HEK293 (cell line): ENCODE results near the gene CCT8.
A peak's percentile ranks its signal among the peaks of the same experiment; 100 is the strongest.

Experiments
- CTCF ChIA-PET: fragments of 350-600 bp; formaldehyde crosslinking; extraction: SDS; loops from one replicate; lab custom pipeline; 2021; ENCODE audit warnings: antibody characterized with exemption; lab: Yijun Ruan, JAX
- POLR2A ChIA-PET: fragments of 300-600 bp; formaldehyde crosslinking; extraction: SDS; loops from one replicate; lab custom pipeline; 2020; ENCODE audit warnings: antibody characterized with exemption, inconsistent platforms; lab: Yijun Ruan, JAX
- H3K27ac ChIP-seq: fragments of 200-500 bp; sonication (Bioruptor generic); 2 replicates; pipeline ENCODE4 v1.5.1; 2014; ENCODE audit warnings: low read depth, low read length, control low read depth, inconsistent platforms; ENCODE audit errors: extremely low read depth
- H3K36me3 ChIP-seq, 2 experiments: fragments of 200-500 bp in 1 of 2; sonication (Bioruptor generic) in 1 of 2; 1 replicate in 1 of 2; 2 replicates in 1 of 2; pipeline ENCODE4 v1.5.1; 2014 to 2017; ENCODE audit warnings: inconsistent platforms in 2 of 2, low read length in 2 of 2; ENCODE audit not compliant: control insufficient read depth in 2 of 2, insufficient read depth in 1 of 2
- H3K4me1 ChIP-seq: fragments of 200-500 bp; sonication (Bioruptor generic); 2 replicates; pipeline ENCODE4 v1.5.1; 2014; ENCODE audit warnings: mild to moderate bottlenecking, low read length, inconsistent platforms; ENCODE audit not compliant: control insufficient read depth, insufficient read depth
- H3K4me3 ChIP-seq: 2 replicates; pipeline ENCODE4 v1.5.1; 2011; ENCODE audit warnings: low read depth, mild to moderate bottlenecking, control low read depth, low read length, moderate library complexity
- H3K9me3 ChIP-seq: fragments of 200-500 bp; sonication (Bioruptor generic); 2 replicates; pipeline ENCODE4 v1.5.1; 2014; ENCODE audit warnings: low read depth, low read length, inconsistent platforms; ENCODE audit not compliant: control insufficient read depth, insufficient read depth
- BCL11B ChIP-seq: fragments of 450-650 bp; formaldehyde crosslinking; IDR thresholded peaks from 2 replicates; pipeline ENCODE4 v1.5.1; 2016; ENCODE audit warnings: low read depth, missing biosample characterization, missing genetic modification characterization
- GLIS2 ChIP-seq: fragments of 450-650 bp; formaldehyde crosslinking; IDR thresholded peaks from 2 replicates; pipeline ENCODE4 v1.5.1; 2016; ENCODE audit warnings: missing biosample characterization, missing genetic modification characterization
- KLF16 ChIP-seq: fragments of 450-650 bp; formaldehyde crosslinking; IDR thresholded peaks from 2 replicates; pipeline ENCODE4 v1.5.1; 2017; ENCODE audit warnings: missing biosample characterization, missing genetic modification characterization
- KLF9 ChIP-seq: fragments of 450-650 bp; formaldehyde crosslinking; IDR thresholded peaks from 2 replicates; pipeline ENCODE4 v1.5.1; 2016; ENCODE audit warnings: missing biosample characterization, missing genetic modification characterization, low read depth
- MEIS1 ChIP-seq: sonication (generic); formaldehyde crosslinking; IDR thresholded peaks from 2 replicates; pipeline ENCODE4 v1.8.1; 2022; ENCODE audit warnings: missing genetic modification reagents, mild to moderate bottlenecking, borderline replicate concordance
- OVOL3 ChIP-seq: fragments of 450-650 bp; formaldehyde crosslinking; IDR thresholded peaks from 2 replicates; pipeline ENCODE4 v1.5.1; 2016; ENCODE audit warnings: missing biosample characterization, missing genetic modification characterization
- PATZ1 ChIP-seq: fragments of 450-650 bp; formaldehyde crosslinking; IDR thresholded peaks from 2 replicates; pipeline ENCODE4 v1.5.1; 2016; ENCODE audit warnings: missing biosample characterization, missing genetic modification characterization
- PRDM10 ChIP-seq: fragments of 450-650 bp; formaldehyde crosslinking; IDR thresholded peaks from 2 replicates; pipeline ENCODE4 v1.5.1; 2016; ENCODE audit warnings: missing biosample characterization, missing genetic modification characterization
- SP2 ChIP-seq: fragments of 450-650 bp; formaldehyde crosslinking; IDR thresholded peaks from 2 replicates; pipeline ENCODE4 v1.5.1; 2016; ENCODE audit warnings: missing biosample characterization, missing genetic modification characterization
- TCF7L2 ChIP-seq: IDR thresholded peaks from 2 replicates; pipeline ENCODE4 v1.6.1; 2011; ENCODE audit warnings: low read depth, mild to moderate bottlenecking, inconsistent platforms, low read length, moderate library complexity, borderline replicate concordance
- TSHZ1 ChIP-seq: fragments of 450-650 bp; formaldehyde crosslinking; IDR thresholded peaks from 2 replicates; pipeline ENCODE4 v1.5.1; 2016; ENCODE audit warnings: missing biosample characterization, missing genetic modification characterization, borderline replicate concordance
- ZBTB48 ChIP-seq: fragments of 450-650 bp; formaldehyde crosslinking; IDR thresholded peaks from 2 replicates; pipeline ENCODE4 v1.5.1; 2016; ENCODE audit warnings: missing biosample characterization, missing genetic modification characterization
- ZFP37 ChIP-seq: fragments of 450-650 bp; formaldehyde crosslinking; IDR thresholded peaks from 2 replicates; pipeline ENCODE4 v1.5.1; 2016; ENCODE audit warnings: missing biosample characterization, missing genetic modification characterization
- ZFP69B ChIP-seq: fragments of 450-650 bp; formaldehyde crosslinking; IDR thresholded peaks from 2 replicates; pipeline ENCODE4 v1.5.1; 2016; ENCODE audit warnings: missing biosample characterization, missing genetic modification characterization
- ZIC2 ChIP-seq: fragments of 450-650 bp; formaldehyde crosslinking; IDR thresholded peaks from 2 replicates; pipeline ENCODE4 v1.5.1; 2016; ENCODE audit warnings: missing biosample characterization, missing genetic modification characterization
- ZNF114 ChIP-seq: fragments of 450-650 bp; formaldehyde crosslinking; IDR thresholded peaks from 2 replicates; pipeline ENCODE4 v1.5.0; 2017; ENCODE audit warnings: missing biosample characterization, missing genetic modification characterization
- ZNF16 ChIP-seq: fragments of 450-650 bp; formaldehyde crosslinking; IDR thresholded peaks from 2 replicates; pipeline ENCODE4 v1.5.1; 2016; ENCODE audit warnings: low read depth, missing biosample characterization, missing genetic modification characterization
- ZNF202 ChIP-seq: fragments of 450-650 bp; formaldehyde crosslinking; IDR thresholded peaks from 2 replicates; pipeline ENCODE4 v1.5.1; 2016; ENCODE audit warnings: missing biosample characterization, missing genetic modification characterization, borderline replicate concordance
- ZNF223 ChIP-seq: fragments of 450-650 bp; formaldehyde crosslinking; IDR thresholded peaks from 2 replicates; pipeline ENCODE4 v1.5.1; 2016; ENCODE audit warnings: missing biosample characterization, missing genetic modification characterization
- ZNF239 ChIP-seq: fragments of 450-650 bp; formaldehyde crosslinking; IDR thresholded peaks from 2 replicates; pipeline ENCODE4 v1.5.1; 2016; ENCODE audit warnings: missing biosample characterization, missing genetic modification characterization
- ZNF26 ChIP-seq: fragments of 450-650 bp; formaldehyde crosslinking; IDR thresholded peaks from 2 replicates; pipeline ENCODE4 v1.5.1; 2016; ENCODE audit warnings: missing biosample characterization, missing genetic modification characterization
- ZNF266 ChIP-seq: fragments of 450-650 bp; formaldehyde crosslinking; IDR thresholded peaks from 2 replicates; pipeline ENCODE4 v1.5.1; 2016; ENCODE audit warnings: missing biosample characterization, missing genetic modification characterization, low read depth
- ZNF302 ChIP-seq: fragments of 450-650 bp; formaldehyde crosslinking; IDR thresholded peaks from 2 replicates; pipeline ENCODE4 v1.5.1; 2016; ENCODE audit warnings: missing biosample characterization, missing genetic modification characterization, low read depth
- ZNF366 ChIP-seq: fragments of 450-650 bp; formaldehyde crosslinking; conservative IDR thresholded peaks from 2 replicates; pipeline ENCODE4 v1.5.1; 2016; ENCODE audit warnings: missing biosample characterization, missing genetic modification characterization
- ZNF560 ChIP-seq: fragments of 450-650 bp; formaldehyde crosslinking; IDR thresholded peaks from 2 replicates; pipeline ENCODE4 v1.5.1; 2017; ENCODE audit warnings: missing biosample characterization, missing genetic modification characterization, borderline replicate concordance
- ZNF561 ChIP-seq: fragments of 450-650 bp; IDR thresholded peaks from 2 replicates; pipeline ENCODE4 v1.5.1; 2018; ENCODE audit warnings: missing biosample characterization, missing genetic modification characterization, borderline replicate concordance
- ZNF677 ChIP-seq: fragments of 450-650 bp; IDR thresholded peaks from 2 replicates; pipeline ENCODE4 v1.5.0; 2018; ENCODE audit warnings: missing biosample characterization, mild to moderate bottlenecking, missing genetic modification characterization, moderate library complexity
- ZNF701 ChIP-seq: fragments of 450-650 bp; formaldehyde crosslinking; IDR thresholded peaks from 2 replicates; pipeline ENCODE4 v1.5.1; 2016; ENCODE audit warnings: missing biosample characterization, missing genetic modification characterization

CCT8 gene

GRCh38 chr21:29074007-29074376 lies 544 bp upstream of the CCT8 start (continued):
- no peak for TF ChIP-seq ZNF266 (tag by site-specific recombination)
- TF ChIP-seq MEIS1 (CRISPR knock-in tag), result no peak
- no peak for TF ChIP-seq ZNF677 (tag by site-specific recombination)
- TF ChIP-seq ZFP37 (tag by site-specific recombination), result no peak
- no peak for TF ChIP-seq TSHZ1 (tag by site-specific recombination)
- TF ChIP-seq ZNF560 (tag by site-specific recombination), result no peak
- TF ChIP-seq TCF7L2, result no peak
- no peak for TF ChIP-seq ZNF202 (tag by site-specific recombination)
- TF ChIP-seq ZNF701 (tag by site-specific recombination), result no peak
- TF ChIP-seq KLF16 (tag by site-specific recombination), result no peak
- no peak for TF ChIP-seq OVOL3 (tag by site-specific recombination)
- 0 out of 2 replicates have a peak, but pooled peaks have one; percentile 77 for TF ChIP-seq ZNF561 (tag by site-specific recombination)

- ChIA-PET POLR2A (interaction anchor here (0.6 to 3.9 kb wide), 9 partner anchors 8 to 276 kb away, joined by 3 to 27 read pairs (median 3); partner anchors contain the start of genes LTN1 and USP16), CTCF (interaction anchor here (1.8 to 2.3 kb wide), 2 partner anchors 15 to 275 kb away, joined by 4 to 7 read pairs; no protein-coding TSS in a partner anchor)
- peaks cover 24 to 25% of the 10 kb centered on the region in 2 experiments for H3K36me3 ChIP-seq
- H3K4me3 ChIP-seq, result peak overlapping the region; percentile 85
- peaks cover 15% of the 10 kb centered on the region; the same call in 1 of the 2 replicates for H3K4me1 ChIP-seq
- peak overlapping the region; percentile 82 for H3K27ac ChIP-seq
- no peak for TF ChIP-seq ZFP69B
- TF ChIP-seq SP2 (tag by site-specific recombination), result no peak
- TF ChIP-seq PATZ1, result no peak
- no peak for TF ChIP-seq ZNF114
- TF ChIP-seq ZNF26 (tag by site-specific recombination), result no peak
- TF ChIP-seq ZNF366, result no peak
- no peak for TF ChIP-seq GLIS2 (tag by site-specific recombination)
- TF ChIP-seq ZNF302, result no peak
- no peak for TF ChIP-seq BCL11B
- no peak for TF ChIP-seq ZNF16 (tag by site-specific recombination)
- TF ChIP-seq ZBTB48 (tag by site-specific recombination), result no peak
- TF ChIP-seq ZNF223, result no peak
- no peak for TF ChIP-seq ZNF239 (tag by site-specific recombination)
- no peak for TF ChIP-seq ZIC2 (tag by site-specific recombination)
- TF ChIP-seq KLF9, result no peak
- TF ChIP-seq PRDM10 (tag by site-specific recombination), result no peak
- TF ChIP-seq, all 188 proteins: peak for 0
- no peaks in the 10 kb centered on the region for H3K9me3 ChIP-seq
Observed at GRCh38 chr21:29072873-29073221, 601 bp downstream of the CCT8 start.
